ENCODE measurements around the gene DSCAM.

- TF ChIP-seq POLR2A (IDR thresholded peaks at IDR 0.05) (no peak), CTCF (IDR thresholded peaks at IDR 0.05) (no peak)
These were observed 43.9 kb downstream of the DSCAM start for GRCh38 chr21:40803101-40803500.
